Posterior cingulate gyrus (tissue), 11 donors: ENCODE data around the gene ZNF135.

Experiments
- DNase-seq, 10 donors: peaks; one replicate each; pipeline versions ENCODE4 v3.0.0 to v3.0.0-alpha.2; 2020 to 2021; ENCODE audit warnings: mixed read lengths in 3 of 10
- intact Hi-C: fragments of 100-400 bp; cut with DNase I; formaldehyde crosslinking; loops from one replicate; pipeline ENCODE4 v1.15.1; 2023

Gene ZNF135

GRCh38 chr19:58044886-58045285 is 14.2 kb upstream of the ZNF135 start:
- intact Hi-C loops = no loop called here
- DNase-seq = peak in 2 of 10 donors; percentile 24 to 71

GRCh38 chr19:58045411-58046050 is 13.6 kb upstream of the ZNF135 start:
- intact Hi-C loops = no loop called here
- peak in 3 of 10 donors; percentile 13 to 79 (median 28) for DNase-seq

- intact Hi-C loops = no loop called here
- DNase-seq = peak in 1 of 10 donors; percentile 56
Observed at GRCh38 chr19:58046856-58047255, 12.2 kb upstream of the ZNF135 start.

GRCh38 chr19:58047672-58048071 is 11.4 kb upstream of the ZNF135 start:
- intact Hi-C loops = no loop called here
- peak in 2 of 10 donors; percentile 28 to 30 for DNase-seq

- DNase-seq = peak in 1 of 10 donors; percentile 62
- intact Hi-C loops = no loop called here
Observed at GRCh38 chr19:58052256-58052655, 6.8 kb upstream of the ZNF135 start.

GRCh38 chr19:58053480-58054156 is 5.5 kb upstream of the ZNF135 start:
- peak in 2 of 10 donors; percentile 63 to 67 for DNase-seq
- intact Hi-C loops = no loop called here

- intact Hi-C loops = loop anchor here (5.0 kb wide), 2 partner anchors 33 to 53 kb away; partner anchors contain the start of gene ZNF606
- DNase-seq = peak; percentile 55 to 96 (median 72)
Observed at GRCh38 chr19:58054901-58055874, 3.9 kb upstream of the ZNF135 start.

GRCh38 chr19:58056261-58056660 is 2.8 kb upstream of the ZNF135 start:
- intact Hi-C loops = loop anchor here (5.0 kb wide), 2 partner anchors 34 to 54 kb away; partner anchors contain the start of gene ZNF606

GRCh38 chr19:58056861-58057260 is 2.2 kb upstream of the ZNF135 start:
- DNase-seq = peak in 3 of 10 donors; percentile 20 to 59 (median 41)
- intact Hi-C loops = loop anchor here (5.0 kb wide), 2 partner anchors 35 to 55 kb away; partner anchors contain the start of gene ZNF606

More at GRCh38 chr19:58056261-58056660, 2.8 kb upstream of the ZNF135 start:
- DNase-seq = peak in 2 of 10 donors; percentile 26 to 29

GRCh38 chr19:58058467-58058866 is 615 bp upstream of the ZNF135 start:
- intact Hi-C loops = loop anchor here (5.0 kb wide), 2 partner anchors 36 to 56 kb away; partner anchors contain the start of gene ZNF606
- DNase-seq = peak in 3 of 10 donors; percentile 60 to 77 (median 65)

- peak in 2 of 10 donors; percentile 19 to 87 for DNase-seq
- intact Hi-C loops = loop anchor here (1.0 to 5.0 kb wide), 3 partner anchors 37 to 95 kb away; partner anchors contain the start of gene ZNF606
Observed at GRCh38 chr19:58059671-58060078, 593 bp downstream of the ZNF135 start.

- DNase-seq = peak in 1 of 10 donors; percentile 60
- intact Hi-C loops = no loop called here
Observed at GRCh38 chr19:58060231-58060630, 1.1 kb downstream of the ZNF135 start.

- intact Hi-C loops = no loop called here
- DNase-seq = no peak
Observed at GRCh38 chr19:58063712-58064111, 4.6 kb downstream of the ZNF135 start.

GRCh38 chr19:58067240-58067912 is 8.3 kb downstream of the ZNF135 start:
- peak in 3 of 10 donors; percentile 32 to 42 (median 33) for DNase-seq
- intact Hi-C loops = no loop called here

GRCh38 chr19:58079792-58080191 is 20.7 kb downstream of the ZNF135 start:
- peak in 3 of 10 donors; percentile 15 to 32 (median 17) for DNase-seq
- intact Hi-C loops = no loop called here

- no peak for DNase-seq
- intact Hi-C loops = no loop called here
Observed at GRCh38 chr19:58083021-58083420, 23.9 kb downstream of the ZNF135 start.

- DNase-seq = peak in 2 of 10 donors; percentile 71 to 80
Observed at GRCh38 chr19:58084596-58085347, 25.7 kb downstream of the ZNF135 start.

GRCh38 chr19:58085348-58085875 is 26.3 kb downstream of the ZNF135 start:
- intact Hi-C loops = no loop called here
- peak in 2 of 10 donors; percentile 77 to 80 for DNase-seq

More at GRCh38 chr19:58084596-58085347, 25.7 kb downstream of the ZNF135 start:
- intact Hi-C loops = no loop called here
